T47D (cell line): ENCODE measurements around the gene CCR2.

Experiments
- DNase-seq, 2 experiments: peaks; one replicate each; pipeline versions ENCODE4 v3.0.0 to v3.0.0-alpha.2; 2011 to 2012; ENCODE audit warnings: low read depth in 1 of 2, low spot score in 1 of 2
- JUND ChIP-seq: IDR thresholded peaks from 2 replicates; pipeline ENCODE4 v1.6.1; 2012; ENCODE audit warnings: low read depth
- in situ Hi-C: cut with HindIII; loops from 2 replicates; pipeline ENCODE4 v1.10.0; 2016; ENCODE audit warnings: low sequenced_read_pairs, low pct_unique_long_range_greater_than_20kb

Gene CCR2

GRCh38 chr3:46337911-46338310, 16.0 kb upstream of the CCR2 start:
- in situ Hi-C loops: no loop called here
- TF ChIP-seq JUND: no peak
- DNase-seq: no peak

- in situ Hi-C loops: no loop called here
- no peak for DNase-seq
- TF ChIP-seq JUND: no peak
Measured at GRCh38 chr3:46338840-46339239, 15.1 kb upstream of the CCR2 start.

GRCh38 chr3:46344476-46344875, 9.4 kb upstream of the CCR2 start:
- in situ Hi-C loops: no loop called here
- DNase-seq: no peak
- TF ChIP-seq JUND: no peak

- in situ Hi-C loops: no loop called here
- DNase-seq: peak in 1 of 2 experiments; percentile 68
- TF ChIP-seq JUND: peak; percentile 69; the same call in 1 of the 2 replicates
Measured at GRCh38 chr3:46348823-46349482, 5.0 kb upstream of the CCR2 start.

GRCh38 chr3:46349484-46350261, 4.2 kb upstream of the CCR2 start:
- TF ChIP-seq JUND: no peak
- in situ Hi-C loops: no loop called here
- DNase-seq: no peak

DNA sequence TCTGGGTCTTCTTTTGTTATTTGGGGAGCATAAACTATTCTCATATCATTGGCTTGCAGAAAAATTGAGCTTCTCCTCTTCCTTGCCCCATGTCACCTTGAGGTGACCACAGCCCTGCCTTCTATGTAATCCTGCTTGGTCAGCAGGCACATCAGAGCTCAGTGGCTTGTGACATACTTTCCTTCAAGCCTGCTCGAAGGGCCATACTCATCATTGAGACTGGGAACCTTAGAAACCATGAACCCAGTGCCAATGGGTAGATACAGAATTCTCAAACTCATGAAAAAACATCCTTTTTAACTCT, 3.7 kb upstream of the CCR2 start:
- in situ Hi-C loops: no loop called here

DNA sequence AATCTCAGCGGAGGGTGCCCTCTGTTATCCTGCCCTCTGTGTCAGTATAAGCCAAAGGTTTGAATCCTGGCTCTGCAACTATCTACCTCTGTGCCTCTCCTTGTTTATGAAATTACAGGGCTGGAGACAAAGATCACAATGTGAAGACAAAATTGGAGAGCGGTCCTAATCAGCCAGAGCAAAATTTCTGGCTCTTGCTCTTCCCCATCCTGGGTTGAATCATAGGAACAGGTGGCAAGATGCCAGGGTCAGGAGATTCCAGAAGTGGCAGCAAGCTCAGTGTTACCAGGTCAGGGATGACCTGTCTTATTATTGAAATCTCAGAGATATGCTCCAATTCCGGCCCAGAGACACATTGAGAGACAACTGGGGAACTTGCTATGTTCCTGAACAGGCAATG, 2.3 kb upstream of the CCR2 start:
- in situ Hi-C loops: no loop called here

More for the DNA sequence above, 3.7 kb upstream of the CCR2 start:
- TF ChIP-seq JUND: no peak
- DNase-seq: no peak

DNA sequence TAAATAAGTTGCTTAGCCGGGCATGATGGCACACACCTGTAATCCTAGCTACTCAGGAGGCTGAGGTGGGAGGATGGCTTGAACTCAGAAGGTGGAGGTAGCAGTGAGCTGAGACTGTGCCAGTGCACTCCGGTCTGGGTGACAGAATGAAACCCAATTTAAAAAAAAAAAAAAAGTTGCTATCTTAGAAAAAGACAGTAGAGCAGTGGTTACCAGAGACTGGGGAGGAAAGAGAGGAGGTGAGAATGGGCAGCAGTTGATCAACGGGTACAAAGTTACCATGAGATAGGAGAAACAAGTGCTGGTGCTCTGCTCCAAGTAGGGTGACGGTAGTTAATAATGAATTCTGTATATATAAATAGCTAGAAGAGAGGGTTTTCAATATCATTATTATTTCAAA, 821 bp upstream of the CCR2 start:
- DNase-seq: no peak
- in situ Hi-C loops: no loop called here
- TF ChIP-seq JUND: no peak

More for the DNA sequence above, 2.3 kb upstream of the CCR2 start:
- no peak for TF ChIP-seq JUND
- DNase-seq: no peak

DNA sequence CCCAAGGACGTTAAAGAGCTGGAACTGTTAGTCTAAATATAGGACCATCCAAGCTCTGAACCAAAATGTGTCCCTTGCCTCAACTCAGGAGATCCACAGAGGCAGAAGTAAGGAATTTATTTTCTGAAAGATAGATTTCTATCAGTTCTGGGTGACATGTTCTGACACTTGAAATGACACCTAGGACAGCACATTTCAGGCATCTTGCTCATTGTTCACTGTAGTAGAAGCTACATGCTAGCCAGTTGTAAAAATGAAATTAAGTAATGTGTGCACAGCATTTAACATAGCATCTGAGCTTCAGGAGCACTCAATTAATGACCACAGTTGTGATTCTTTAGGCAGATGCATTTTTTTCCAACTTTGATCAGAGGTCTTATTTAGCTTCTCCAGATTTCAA, 567 bp downstream of the CCR2 start:
- in situ Hi-C loops: no loop called here
- DNase-seq: no peak
- no peak for TF ChIP-seq JUND

- TF ChIP-seq JUND: no peak
- in situ Hi-C loops: no loop called here
- DNase-seq: no peak
Measured at GRCh38 chr3:46354984-46355383, 1.1 kb downstream of the CCR2 start.

DNA sequence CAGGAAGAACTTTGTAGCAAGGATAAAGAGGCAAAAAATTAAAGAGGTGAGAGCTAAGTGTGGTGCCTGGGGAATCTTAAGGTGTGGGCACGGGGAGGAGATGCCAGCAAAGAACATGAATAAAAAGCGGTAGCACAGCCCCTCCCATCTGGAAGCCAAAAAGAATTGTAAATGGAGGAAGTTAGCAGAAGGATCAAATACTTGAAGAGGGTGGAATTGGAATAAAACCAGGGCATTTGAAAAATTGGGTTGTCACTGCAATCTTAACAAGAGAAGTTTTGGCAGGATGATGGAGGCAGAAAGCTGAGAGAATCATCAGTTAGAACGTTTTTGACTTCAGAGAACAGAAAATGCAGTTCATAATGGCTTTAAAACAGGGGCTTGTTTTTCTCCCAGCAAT, 2.4 kb downstream of the CCR2 start:
- no peak for TF ChIP-seq JUND
- in situ Hi-C loops: no loop called here
- no peak for DNase-seq

DNA sequence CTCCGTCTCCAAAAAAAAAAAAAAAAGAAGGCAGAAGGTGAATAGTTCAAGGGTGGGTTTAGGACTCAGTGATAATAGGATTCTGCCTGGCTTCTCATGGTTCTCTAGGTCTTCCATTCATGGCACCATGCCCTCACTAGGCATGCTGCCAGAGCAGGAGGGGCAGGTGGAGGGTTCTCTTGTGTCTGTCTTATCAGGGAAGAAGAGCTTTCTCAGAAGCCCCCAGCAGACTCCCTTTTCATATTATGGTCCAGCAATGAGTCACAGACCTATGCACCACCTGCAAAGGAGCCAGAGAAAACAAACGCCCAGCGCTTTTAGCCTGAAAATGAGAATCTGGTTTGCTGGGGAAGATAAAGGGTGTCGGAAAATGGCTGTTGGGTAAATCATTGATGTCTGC, 3.0 kb downstream of the CCR2 start:
- in situ Hi-C loops: no loop called here
- TF ChIP-seq JUND: no peak
- no peak for DNase-seq

GRCh38 chr3:46358466-46358865, 4.6 kb downstream of the CCR2 start:
- peak in 1 of 2 experiments; percentile 85 for DNase-seq
- TF ChIP-seq JUND: peak; percentile 69; the same call in 1 of the 2 replicates
- in situ Hi-C loops: no loop called here
